Hematopoietic multipotent progenitor cell treated with erythropoietin and hydrocortisone succinate and interleukin-3 and kit ligand, for 4 days (in vitro differentiated cells): ENCODE data around the gene LONRF3.

ENCODE experiments used
- DNase-seq: peaks from one replicate; pipeline ENCODE4 v3.0.0-alpha.2; 2015

Gene LONRF3

DNA sequence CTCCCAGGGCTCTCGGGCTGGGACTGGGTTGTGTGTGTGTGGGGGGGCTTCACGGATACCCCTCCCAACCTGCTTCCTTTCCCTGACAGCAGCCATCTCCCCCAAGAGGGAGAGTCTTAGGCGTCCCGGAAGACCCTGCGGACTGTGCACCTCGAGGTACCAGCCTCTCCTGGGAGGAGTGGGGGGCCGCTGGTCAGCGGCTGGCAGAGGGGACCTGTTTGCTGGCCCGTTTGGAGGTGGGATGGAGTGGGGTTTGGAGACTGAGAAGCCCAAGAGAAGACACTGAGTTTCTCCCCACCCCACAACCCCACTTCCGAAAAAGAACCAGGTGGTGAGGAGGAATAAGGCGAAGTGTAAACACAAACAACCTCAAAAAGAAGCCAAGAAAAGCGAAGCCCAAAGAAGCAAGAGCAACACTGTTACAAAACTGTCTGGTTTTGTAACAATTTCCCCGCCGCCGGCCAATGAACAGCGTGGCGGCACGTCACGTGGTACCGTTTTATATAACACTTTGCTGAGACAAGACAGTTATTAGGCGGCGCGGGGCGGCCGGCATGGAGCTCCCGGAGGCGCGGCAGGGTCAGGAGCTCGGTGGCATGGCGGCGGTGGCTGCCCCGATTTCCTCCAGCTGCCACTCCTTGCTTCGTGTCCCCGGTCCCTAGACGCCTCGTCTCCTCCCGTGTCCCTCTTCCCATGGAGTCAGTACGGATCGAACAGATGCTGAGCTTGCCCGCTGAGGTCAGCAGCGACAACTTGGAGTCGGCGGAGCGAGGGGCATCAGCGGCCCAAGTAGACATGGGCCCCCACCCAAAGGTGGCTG, at the start of gene LONRF3:
Gene LONRF3 (plus strand): TSS at position 531 of the 820 bp plus-strand sequence. CDS start 163 bp downstream, at position 694.
- peak; percentile 71 for DNase-seq

DNA sequence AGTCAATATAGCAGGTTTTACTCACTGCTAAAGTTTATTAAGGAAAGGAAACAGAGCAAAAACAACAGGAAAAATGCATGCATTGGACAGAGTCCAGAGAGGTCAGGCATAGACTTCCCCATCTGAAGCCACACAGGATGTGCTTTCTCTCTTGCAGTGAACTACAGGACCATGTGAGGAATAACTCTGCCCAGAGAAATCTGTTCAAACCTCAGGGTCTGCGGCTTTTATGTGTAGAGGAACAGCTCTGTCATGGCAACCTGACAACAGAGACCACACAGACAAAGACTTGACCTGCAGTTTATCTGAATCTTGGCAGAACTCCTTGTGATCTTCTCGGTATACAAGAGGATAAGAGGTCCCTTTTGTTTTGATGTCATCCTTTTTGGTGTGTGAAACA, 46.3 kb upstream of the LONRF3 start:
- DNase-seq, result peak; percentile 31

DNA sequence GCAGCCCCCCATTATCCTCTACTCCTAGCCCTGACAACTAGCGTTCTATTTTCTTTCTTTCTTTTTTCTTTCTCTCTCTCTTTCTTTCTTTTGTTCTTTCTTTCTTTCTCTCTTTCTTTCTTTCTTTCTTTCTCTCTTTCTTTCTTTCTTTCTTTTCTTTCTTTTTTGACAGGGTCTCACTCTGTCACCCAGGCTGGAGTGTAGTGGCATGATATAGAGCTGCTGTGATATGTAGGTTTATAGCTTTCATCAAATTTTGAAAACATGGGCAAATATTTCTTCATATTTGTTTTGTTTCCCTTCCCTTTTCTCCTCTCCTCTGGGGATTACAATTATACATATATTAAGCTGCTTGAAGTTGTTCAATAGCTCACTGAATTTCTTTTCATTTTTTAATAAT, 39.1 kb upstream of the LONRF3 start:
- no peak for DNase-seq

DNA sequence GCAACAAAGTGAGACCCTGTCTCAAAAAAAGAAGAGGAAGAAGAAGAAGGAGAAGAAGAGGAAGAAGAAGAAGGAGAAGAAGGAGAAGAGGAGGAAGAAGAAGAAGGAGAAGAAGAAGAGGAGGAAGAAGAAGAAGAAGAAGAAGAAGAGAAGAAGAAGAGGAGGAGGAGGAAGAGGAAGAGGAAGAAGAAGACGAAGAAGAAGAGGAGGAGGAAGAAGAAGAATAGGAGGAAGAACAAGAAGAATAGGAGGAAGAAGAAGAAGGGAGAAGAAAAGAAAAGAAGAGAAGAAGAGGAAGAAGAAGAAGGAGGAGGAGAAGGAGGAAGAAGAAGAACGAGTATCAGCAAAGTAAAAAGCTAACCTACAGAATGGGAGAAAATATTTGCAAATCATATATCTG, 33.3 kb upstream of the LONRF3 start:
- DNase-seq, result no peak

DNA sequence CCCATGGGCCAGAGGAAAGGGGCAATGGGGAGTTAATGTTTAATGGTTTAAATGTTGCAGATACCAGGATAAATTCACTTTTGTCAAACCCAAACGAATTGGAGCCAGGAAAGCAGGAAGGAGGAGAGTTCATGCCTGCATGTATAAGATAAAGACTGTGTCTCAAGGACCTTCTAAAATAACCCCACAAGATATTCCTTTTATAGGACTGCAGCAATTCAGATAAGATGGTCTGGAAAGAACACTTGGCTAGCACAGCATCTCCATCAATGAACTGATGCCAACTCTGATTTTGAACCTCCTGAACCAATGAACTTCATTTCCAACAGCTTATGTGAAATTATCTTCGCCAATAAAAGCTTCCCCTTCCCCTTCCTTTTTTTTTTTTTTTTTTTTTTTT, 31.3 kb upstream of the LONRF3 start:
- peak; percentile 50 for DNase-seq

DNA sequence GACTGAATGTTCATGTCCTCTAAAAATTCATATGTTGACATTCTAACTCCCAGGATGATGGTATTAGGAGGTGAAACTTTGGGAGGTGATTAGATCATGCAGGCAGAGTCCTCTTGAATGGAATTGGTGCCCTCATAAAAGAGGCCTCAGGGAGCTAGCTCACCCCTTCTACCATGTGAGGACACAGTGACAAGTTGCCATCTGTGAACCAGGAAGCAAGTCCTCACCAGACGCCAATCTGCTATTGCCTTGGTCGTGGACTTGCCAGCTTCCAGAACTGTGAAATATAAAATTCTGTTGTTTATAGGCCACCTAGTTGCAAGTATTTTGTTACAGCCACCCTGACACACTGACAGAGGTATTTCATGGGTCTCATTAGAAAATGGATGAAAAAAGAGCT, 28.5 kb upstream of the LONRF3 start:
- DNase-seq, result no peak

DNA sequence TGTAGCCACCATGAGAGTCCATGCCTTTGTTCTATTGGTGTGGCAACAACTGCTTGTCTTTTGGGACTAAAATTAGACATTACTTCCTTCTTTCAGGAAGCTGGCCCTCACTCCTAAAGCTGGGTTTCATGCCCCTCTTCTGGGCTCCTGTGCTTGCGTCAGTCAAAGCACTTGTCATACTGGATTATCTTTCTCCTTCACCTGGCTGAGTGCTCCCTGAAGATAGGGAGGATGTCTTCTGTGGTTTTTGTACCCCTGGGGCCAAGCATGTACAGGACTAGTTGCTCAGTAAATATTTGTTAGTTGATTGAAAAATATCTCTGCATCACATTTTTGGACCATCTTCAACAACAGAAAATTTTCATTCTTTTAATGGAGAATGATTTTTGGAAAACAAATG, 26.1 kb upstream of the LONRF3 start:
- DNase-seq, result peak; percentile 34

DNA sequence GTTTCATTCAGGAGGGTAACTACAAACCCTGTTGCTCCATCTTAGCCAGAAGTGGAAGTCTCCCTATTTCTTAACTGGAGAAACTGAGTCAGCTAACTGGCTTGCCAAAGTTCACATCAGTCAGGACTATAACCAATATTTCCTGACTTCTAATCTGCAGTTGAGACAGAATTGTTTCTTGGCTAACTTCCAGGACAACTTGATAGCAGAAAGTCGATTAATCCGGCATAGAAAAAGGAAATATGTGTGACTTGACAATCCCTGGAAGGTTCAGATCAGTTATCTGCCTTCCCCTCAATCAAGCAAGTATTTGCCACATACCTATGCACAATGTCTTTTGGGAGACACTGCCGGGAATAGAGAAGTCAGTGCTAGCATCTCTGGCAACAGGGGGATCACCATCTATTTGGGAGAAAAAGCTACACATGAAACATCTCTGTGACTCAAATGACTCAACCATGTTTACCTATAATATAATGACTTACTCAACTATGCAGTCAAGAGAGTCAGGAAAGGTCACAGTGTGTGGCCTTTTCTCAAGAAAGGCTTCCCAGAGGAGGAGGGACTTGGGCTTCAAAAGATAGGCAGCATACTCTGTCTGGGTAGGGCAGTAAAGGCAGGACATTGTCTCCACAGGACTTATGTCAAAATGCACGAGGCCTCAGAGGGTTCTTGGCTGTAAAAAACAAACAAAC, 12.4 kb upstream of the LONRF3 start:
- DNase-seq, result no peak

DNA sequence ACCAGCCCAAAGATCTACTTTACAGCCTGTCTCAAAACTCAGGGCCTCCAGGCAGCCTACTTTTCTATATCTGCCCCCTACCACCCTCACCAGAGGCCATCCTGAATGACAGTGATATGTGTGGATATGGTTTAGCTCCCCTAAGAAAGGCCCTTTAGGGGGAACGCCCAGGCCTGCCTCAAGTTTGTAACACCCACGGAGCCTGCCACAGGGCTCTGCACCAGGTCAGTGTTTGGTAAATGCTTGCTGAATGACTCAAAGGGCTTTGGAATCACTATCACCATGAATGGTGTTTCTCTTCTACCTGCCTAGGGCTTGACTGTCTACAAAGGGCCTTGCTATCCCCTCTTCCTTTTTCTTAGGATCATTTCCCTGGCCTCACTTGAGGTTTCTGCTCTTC, 11.3 kb upstream of the LONRF3 start:
- no peak for DNase-seq

DNA sequence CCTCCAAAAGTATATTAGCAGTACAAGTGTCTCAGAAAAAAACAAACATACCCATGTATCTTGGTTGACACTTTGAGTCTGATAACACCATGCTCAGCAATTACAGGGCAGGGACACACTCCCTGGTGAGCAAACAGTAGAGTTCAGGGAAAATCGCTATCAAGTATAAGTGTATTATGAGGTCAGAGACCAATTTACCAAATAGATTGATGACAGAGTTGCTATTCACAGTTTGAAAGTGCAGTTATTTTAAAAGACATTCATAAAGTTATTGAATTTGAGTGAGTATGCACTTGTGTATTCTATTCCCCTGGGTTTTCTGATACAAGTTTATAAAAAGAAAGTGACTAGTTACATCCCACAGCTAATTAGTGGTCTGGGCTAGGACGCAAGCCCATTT, 10.2 kb upstream of the LONRF3 start:
- no peak for DNase-seq

DNA sequence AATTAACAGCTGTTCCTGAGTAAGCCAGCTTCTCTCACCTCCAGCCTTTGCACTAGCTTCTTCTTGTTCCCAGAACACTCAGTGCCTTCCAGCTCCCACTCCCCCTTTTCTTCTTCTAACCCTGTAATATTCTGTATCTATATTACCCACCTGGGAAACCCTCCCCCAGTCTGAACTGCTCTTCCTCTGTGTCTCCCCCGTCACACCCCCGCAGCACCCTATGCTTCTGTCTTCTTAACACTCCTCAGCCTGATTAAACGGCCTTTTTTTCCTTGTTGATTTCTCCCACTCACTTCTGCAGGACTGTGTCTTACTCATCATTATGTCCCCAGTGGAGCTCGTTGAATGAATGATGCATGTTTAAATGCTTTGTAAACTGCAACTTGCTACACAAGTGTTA, 9.0 kb upstream of the LONRF3 start:
- DNase-seq, result no peak

DNA sequence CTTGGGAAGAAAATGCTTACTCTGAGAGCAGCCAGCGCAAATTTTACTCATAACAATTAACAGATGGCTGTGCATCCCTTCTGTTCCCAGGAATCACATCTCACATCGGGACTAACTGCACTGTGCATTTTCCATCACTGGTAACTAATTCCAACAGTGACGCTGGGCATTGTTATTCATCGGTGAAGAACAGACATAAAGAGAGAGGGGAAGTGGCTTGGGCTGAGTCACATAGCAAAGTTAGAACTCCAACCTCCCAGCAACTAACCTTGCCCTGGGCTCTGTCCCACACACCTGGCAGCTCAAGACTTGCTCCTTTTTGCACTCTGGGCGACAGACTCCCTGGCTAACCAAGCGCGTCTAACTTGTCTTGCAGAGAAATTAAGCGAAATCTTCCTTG, 6.4 kb upstream of the LONRF3 start:
- DNase-seq, result no peak

DNA sequence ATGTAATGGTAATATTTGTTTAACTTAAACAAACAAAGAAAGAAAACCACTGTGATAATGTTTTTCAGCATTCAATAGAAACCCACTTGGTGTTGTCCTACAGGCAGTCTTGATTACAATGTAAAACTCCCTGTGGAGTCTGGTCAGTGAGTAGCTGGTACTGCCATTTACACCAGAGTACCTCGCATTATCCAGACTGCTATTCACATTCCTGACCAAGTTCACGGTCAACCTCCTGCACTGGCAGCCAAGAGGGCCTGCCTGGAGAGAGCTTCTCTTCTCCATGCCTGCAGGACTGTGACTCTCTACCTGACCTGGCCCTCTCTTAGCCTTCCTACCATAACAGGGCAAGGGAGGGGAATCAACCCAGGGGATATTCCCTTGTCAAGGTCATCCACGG, 2.9 kb upstream of the LONRF3 start:
- no peak for DNase-seq

DNA sequence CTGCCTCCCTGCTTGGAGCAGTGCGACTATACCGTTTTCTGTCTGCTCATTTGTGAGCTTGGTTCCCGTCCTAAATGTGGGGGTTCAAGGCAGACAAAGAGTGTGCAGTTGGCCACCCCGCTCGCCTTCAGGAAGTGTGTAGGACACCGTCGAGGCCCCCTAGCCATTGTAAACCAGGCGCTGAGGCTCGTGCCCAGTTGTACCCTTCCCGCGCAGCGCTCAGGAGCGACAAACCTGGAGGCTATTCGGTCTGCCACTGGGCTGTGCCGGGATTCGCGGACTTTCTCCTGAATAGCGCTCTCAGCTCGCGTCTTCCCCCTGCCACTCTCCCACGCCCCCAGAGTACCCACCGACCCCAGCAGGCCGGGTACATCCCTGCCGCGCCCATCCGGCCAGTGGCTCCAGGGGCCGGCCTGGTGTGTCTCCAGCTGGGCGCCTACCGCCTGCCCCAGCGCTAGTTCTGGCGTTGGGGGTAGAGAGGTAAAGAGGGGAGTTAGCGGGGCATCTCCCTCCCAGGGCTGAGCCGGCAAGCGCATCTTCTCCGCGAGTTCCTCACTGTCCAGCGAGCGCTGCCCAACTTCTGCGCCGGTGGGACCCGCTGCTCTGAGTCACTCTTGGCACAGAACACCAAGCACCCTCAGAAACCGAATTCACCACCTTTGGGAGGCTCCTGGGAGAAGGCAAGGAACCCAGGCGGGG, 880 bp upstream of the LONRF3 start:
- DNase-seq, result no peak

DNA sequence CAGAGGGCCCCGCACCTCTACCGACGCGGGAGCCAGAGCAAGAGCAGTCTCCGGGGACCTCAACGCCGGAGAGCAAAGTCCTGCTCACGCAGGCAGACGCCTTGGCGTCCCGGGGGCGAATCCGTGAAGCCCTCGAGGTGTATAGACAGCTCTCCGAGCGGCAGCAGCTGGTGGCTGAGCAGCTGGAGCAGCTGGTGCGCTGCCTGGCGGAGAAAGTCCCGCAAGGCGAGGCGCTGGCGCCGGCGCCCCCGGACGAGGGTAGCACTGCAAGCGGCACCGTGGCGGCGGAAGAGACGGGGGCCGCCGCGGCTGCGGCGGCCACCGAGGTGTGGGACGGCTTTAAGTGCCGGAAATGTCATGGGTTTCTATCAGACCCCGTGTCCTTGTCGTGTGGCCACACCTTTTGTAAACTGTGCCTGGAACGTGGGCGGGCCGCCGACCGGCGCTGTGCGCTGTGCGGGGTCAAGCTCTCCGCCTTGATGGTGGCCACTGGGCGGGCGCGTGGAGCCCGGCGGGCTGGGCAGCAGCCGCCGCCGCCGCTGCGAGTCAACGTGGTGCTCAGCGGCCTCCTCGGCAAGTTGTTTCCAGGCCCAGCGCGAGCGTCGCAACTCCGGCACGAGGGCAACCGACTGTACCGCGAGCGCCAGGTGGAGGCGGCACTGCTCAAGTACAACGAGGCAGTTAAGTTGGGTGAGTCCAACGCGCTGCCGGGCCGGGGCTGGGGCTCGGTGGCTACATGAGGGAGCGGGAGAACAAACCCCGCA, 672 bp downstream of the LONRF3 start:
- peak; percentile 58 for DNase-seq

DNA sequence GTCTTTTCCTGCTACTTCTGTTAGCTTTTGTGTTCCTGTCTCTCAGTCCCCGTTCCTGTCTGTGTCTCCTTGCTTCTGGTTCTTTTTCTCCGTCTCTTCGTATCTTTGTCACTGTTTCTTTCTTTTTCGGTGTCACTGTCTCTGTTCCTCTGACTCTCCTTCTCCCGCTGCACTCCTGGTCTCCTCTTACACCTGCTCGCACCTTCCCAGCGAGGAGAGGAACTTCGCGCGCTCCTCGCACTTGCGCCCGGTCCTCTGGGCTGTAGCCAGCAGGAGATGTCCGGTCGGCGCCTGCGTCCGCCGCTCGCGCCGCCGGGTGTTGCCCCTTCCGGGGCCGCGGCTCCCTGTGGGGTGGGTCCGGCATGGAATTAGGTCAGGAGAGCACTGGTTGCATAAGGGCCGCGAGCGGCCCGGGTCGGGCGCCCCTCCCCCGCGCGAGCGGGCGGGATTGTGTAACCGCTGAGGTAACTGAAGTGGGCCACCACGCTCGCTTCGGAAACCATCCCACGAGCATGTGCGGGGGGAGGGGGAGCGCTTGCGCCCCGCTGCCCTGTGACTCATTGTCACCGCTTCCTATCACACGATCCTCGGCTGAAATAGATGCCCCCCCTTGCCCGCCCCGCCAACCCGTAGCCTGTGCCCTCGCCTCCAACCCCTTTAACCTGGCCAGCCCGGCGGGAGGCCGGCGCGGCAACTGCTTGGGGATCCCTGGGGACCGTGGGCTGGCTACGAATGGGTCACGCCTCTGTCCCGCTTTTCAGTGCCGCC, 1.6 kb downstream of the LONRF3 start:
- peak; percentile 71 for DNase-seq

DNA sequence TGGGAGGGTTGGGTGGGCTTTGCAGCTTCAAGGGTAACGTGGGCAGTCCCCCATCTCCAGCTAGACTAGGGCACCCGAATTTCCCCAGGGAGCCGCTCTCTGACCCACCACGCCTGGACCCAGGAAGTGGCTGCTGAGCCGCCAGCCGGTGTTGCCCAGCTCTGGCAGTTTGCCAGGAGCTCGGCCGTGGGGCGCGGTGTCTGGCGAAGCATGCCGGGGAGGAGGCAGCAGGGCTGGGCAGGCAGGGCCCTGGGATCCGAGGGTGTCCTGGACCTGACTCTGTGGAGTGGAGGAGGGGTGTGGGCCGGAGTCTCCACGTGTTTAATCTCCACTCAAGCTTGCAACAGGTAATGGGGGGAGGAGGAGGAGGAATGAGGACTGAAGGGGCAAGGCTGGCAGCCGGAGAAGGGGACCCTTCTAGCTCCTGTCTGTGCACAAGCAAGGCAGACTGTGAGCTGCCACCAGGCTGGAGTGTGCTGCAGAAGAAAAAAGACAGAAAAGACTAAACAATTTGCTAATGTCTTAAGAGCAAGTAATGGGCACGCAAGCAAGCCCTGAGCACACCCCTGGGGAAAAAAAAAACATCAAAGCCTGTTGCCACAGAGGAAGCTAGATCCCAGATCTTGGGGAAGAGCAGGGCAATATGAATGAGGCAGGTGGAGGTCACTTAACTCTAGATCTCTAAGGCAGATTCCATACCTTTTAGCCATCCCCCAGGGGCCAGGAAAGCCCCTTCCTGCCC, 2.4 kb downstream of the LONRF3 start:
- peak; percentile 27 for DNase-seq

DNA sequence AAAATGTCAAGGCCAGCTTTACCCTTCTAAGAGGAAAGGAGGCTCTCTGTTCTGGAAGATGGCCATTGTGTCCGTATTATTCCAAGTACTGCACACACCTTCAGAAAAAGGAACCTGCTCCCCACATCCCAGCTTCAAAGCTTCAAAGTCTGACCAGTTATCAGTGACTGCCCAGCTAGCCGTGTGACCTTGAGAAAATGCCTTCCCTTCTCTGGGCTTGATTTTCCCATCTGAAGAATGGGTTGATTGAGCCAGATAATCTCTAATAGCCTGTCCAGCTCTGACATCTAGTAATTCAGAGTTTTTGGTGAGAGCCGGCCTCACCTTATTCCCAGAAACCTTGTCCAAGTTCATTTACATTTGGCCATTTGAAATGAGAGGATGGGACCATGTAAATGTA, 3.0 kb downstream of the LONRF3 start:
- DNase-seq, result no peak

DNA sequence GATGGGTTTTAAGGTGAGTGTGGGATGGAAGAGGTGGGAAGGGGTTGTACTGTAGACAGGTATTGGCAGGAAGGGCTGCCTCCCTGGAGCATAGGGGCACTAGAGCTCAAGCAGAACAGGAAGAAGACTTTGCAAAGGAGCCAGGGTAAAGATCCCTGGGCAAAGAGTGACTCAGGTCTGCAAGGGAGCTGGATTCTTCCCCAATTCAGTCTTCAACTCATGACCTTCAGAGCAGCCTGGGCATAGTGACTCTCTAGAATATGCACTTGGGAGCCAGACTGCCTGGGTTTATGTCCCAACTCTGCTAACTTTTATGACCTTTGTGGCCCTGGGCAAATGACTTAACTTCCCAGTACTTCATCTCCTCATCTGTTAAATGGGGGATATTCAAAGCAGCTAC, 4.0 kb downstream of the LONRF3 start:
- DNase-seq, result no peak

DNA sequence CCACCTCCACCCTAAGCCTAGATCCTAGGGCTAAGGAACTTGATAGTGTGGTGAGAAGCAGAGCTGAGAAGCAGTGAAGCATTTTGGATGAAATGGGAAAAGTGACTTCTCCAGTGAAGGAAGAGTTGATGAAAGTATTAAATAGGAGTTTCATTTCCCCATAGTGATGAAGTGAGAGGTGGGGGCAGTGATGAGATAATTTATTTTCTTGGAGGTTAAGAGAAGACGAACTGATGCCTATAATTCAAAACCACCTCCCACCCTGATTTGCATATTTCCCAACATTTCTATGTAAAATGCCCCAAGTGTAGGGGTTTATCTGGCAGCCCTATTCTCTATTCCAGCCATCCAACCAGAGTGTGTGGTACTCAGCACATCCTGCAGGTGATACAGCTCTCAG, 6.3 kb downstream of the LONRF3 start:
- DNase-seq, result no peak

DNA sequence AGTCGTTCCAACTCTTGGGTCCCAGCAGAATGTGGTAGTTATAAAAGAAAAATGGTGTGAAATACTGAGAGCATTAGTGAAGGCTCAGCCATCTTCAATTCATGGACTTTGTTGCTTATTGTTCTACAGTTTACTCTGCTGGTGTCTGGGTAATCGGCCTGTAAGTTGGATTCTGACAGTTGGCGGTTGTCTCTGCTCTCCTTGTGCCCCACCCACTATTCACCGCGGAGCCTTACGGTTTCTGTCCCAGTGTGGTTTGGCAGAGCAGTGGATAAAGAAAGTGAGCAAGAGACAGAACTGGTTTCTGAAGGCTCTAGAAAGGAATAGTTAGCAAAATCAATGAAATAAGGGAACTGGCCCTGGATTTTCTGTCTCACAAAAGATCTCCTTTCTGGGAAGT, 9.1 kb downstream of the LONRF3 start:
- peak; percentile 10 for DNase-seq

DNA sequence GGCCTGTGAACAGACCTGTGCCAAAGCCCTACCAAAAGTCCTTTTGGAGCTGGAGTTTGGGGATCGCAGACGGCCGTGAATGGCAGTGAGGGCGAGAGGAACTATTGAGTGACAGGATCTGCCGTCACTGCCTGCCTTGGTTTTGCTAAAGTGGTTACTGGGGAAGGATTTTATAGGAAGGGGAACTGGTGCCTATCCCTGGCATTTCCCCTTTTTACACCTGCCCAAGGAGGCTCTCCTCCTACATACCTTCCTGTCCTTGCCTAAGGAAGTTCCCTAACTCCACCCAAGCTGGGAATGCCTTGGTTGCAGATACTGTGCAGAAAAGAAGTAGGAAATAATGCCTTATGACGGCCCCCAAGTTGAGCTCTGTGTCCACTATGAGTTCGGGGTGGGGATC, 14.5 kb downstream of the LONRF3 start:
- no peak for DNase-seq
